ENCODE data around the gene KAZN.
A peak's percentile ranks its signal among the peaks of the same experiment; 100 is the strongest.
"Not testable (repeated sequence)": the region's sequence is repeated elsewhere in the genome, so short reads cannot be mapped to it uniquely, and the experiment has no call there.

KAZN gene

GRCh38 chr1:15124362-15125100 is 526.0 kb downstream of the KAZN start:
- no peak for DNase-seq

- DNase-seq: no peak
Measured at GRCh38 chr1:15125101-15125745, 526.7 kb downstream of the KAZN start.

- no peak for DNase-seq
Measured at GRCh38 chr1:15128077-15128476, 529.6 kb downstream of the KAZN start.

GRCh38 chr1:15128520-15129313 is 530.2 kb downstream of the KAZN start:
- peak; percentile 8 to 62 (median 40) for DNase-seq

GRCh38 chr1:15129944-15130343 is 531.5 kb downstream of the KAZN start:
- no peak for DNase-seq

GRCh38 chr1:15130607-15131006 is 532.1 kb downstream of the KAZN start:
- DNase-seq: no peak

- DNase-seq: no peak
Measured at GRCh38 chr1:15132965-15133364, 534.5 kb downstream of the KAZN start.

- DNase-seq: no peak
Measured at GRCh38 chr1:15134285-15134684, 535.8 kb downstream of the KAZN start.

GRCh38 chr1:15135604-15136003 is 537.1 kb downstream of the KAZN start:
- not testable (repeated sequence) for DNase-seq

GRCh38 chr1:15137809-15138208 is 539.3 kb downstream of the KAZN start:
- DNase-seq: no peak

- DNase-seq: no peak
Measured at GRCh38 chr1:15139654-15140350, 541.3 kb downstream of the KAZN start.

GRCh38 chr1:15141935-15142539 is 543.6 kb downstream of the KAZN start:
- DNase-seq: no peak

- DNase-seq: no peak
Measured at GRCh38 chr1:15145327-15145726, 546.8 kb downstream of the KAZN start.

GRCh38 chr1:15146142-15146680 is 547.7 kb downstream of the KAZN start:
- DNase-seq: no peak

- no peak for DNase-seq
Measured at GRCh38 chr1:15146971-15147376, 548.5 kb downstream of the KAZN start.

- DNase-seq: no peak
Measured at GRCh38 chr1:15148004-15148403, 549.5 kb downstream of the KAZN start.

GRCh38 chr1:15148475-15148874 is 550.0 kb downstream of the KAZN start:
- no peak for DNase-seq

GRCh38 chr1:15148941-15149340 is 550.5 kb downstream of the KAZN start:
- DNase-seq: no peak

GRCh38 chr1:15150376-15150775 is 551.9 kb downstream of the KAZN start:
- no peak for DNase-seq

- DNase-seq: no peak
Measured at GRCh38 chr1:15151377-15151806, 552.9 kb downstream of the KAZN start.

- no peak for DNase-seq
Measured at GRCh38 chr1:15151871-15152270, 553.4 kb downstream of the KAZN start.

All from T-helper 2 cell (primary cell).